ENCODE measurements around the gene ADRA2B. TPM values are rescaled to one million over a fixed set of nuclear protein-coding genes. Genes with fewer than 3 reads are reported as not detected.

The ADRA2B gene
- total RNA-seq, 1 donor from 2014 or later = 0.14 TPM

DNA sequence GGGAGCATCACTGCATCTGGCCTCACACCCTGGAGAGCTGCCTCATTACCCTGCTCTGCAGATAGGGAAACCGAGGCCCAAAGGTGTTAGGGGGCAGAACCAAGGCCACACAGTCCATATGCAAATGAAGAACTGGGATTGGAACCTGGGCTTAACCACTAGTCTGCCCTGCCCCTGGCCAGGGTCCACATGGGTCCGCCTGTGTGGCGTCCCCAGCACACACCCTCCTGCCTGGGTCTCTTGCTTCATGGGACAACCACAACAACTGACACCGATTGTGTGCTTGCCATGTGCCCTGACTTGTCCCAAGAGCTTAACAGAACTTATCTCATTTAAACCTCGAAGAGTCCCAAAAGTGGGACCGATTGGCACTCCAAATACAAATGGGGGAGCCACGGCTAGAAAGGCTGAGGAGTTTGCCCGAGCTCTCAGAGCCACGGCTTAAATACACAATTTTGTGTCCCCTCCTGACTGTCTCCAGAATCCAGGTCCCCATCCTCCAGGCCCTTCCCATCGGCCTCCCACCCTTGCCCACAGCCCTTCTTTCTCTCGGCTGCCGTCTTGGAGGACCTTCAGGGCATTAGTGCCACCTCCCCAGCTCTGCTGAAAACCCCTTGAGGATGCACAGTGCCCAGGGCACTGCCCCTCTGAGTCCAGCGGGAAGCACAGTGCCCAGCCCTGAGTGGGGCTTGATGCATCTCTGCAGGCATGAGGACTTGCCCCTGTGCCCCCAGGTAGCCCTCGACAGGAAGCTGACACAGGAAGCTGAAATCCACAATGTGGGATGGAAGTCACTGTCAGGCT, 34.6 kb upstream of the ADRA2B start:
- DNase-seq (no peak), ATAC-seq (no peak)
- intact Hi-C loops (cut with DNase I) = no loop called here

GRCh38 chr2:96150007-96150640, 33.8 kb upstream of the ADRA2B start:
- TF ChIP-seq, protein P1, sequence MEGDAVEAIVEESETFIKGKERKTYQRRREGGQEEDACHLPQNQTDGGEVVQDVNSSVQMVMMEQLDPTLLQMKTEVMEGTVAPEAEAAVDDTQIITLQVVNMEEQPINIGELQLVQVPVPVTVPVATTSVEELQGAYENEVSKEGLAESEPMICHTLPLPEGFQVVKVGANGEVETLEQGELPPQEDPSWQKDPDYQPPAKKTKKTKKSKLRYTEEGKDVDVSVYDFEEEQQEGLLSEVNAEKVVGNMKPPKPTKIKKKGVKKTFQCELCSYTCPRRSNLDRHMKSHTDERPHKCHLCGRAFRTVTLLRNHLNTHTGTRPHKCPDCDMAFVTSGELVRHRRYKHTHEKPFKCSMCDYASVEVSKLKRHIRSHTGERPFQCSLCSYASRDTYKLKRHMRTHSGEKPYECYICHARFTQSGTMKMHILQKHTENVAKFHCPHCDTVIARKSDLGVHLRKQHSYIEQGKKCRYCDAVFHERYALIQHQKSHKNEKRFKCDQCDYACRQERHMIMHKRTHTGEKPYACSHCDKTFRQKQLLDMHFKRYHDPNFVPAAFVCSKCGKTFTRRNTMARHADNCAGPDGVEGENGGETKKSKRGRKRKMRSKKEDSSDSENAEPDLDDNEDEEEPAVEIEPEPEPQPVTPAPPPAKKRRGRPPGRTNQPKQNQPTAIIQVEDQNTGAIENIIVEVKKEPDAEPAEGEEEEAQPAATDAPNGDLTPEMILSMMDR (IDR thresholded peaks at IDR 0.05) = no peak
- no peak overlapping the region for H3K27ac ChIP-seq
- no peaks in the 10 kb centered on the region for H3K9me3 ChIP-seq
- H3K36me3 ChIP-seq = no peaks in the 10 kb centered on the region
- no peak overlapping the region for H3K4me3 ChIP-seq
- H3K27me3 ChIP-seq = no peaks in the 10 kb centered on the region
- no peak for ATAC-seq
- peak; percentile 50 for DNase-seq
- intact Hi-C loops (cut with DNase I) = no loop called here
- H3K4me1 ChIP-seq = peaks cover 17% of the 10 kb centered on the region

More for the DNA sequence above, 34.6 kb upstream of the ADRA2B start:
- H3K27me3 ChIP-seq = no peaks in the 10 kb centered on the region
- H3K36me3 ChIP-seq = no peaks in the 10 kb centered on the region
- TF ChIP-seq, protein P1 (IDR thresholded peaks at IDR 0.05) = no peak
- H3K4me3 ChIP-seq = no peak overlapping the region
- H3K27ac ChIP-seq = no peak overlapping the region
- no peaks in the 10 kb centered on the region for H3K9me3 ChIP-seq
- peaks cover 10% of the 10 kb centered on the region for H3K4me1 ChIP-seq

DNA sequence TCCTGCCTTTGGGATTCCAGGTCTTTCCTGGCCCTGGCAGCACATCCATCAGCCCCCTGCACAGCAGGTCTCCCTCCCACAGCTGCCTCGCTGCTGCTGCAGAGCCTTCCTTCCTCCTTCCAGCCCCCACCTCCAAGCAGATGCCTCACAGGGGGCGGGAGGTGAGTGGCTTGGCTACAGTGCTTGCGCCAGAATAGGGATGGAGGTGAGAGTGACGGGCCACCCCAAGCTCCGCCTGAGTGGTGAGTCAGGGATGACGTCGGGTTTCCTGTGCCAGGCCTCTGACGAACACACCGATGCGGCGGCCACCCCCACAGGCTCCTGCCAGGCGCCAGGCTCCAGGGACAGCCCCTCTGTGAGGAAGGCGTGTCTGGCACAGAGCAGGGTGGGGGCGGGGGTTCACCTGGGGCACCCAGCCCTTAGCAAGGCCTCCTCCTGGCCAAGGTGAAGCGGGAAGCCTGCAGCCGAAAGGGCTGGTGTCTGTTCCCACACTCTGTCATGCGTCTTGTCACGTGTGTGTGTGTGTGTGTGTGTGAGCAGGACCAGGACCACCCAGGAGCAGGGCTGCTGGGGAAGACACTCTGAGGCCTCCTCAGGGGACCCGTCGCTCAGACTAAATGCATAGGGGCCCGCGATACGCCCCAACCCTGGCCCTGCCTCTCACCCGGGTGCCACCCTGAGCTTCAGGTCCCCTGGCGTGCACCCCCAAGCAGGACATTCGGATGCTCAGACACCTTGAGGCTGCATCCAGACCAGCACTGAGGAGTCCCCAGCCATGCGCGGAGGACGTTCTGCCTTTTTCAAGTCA, 32.2 kb upstream of the ADRA2B start:
- no peaks in the 10 kb centered on the region for H3K9me3 ChIP-seq
- H3K27ac ChIP-seq = no peak overlapping the region
- ATAC-seq = peak; percentile 38
- peaks cover 27% of the 10 kb centered on the region for H3K4me1 ChIP-seq
- H3K27me3 ChIP-seq = peaks cover under 1% of the 10 kb centered on the region
- TF ChIP-seq, protein P1 (IDR thresholded peaks at IDR 0.05) = no peak
- DNase-seq = peak; percentile 84
- intact Hi-C loops (cut with DNase I) = no loop called here
- no peaks in the 10 kb centered on the region for H3K36me3 ChIP-seq
- no peak overlapping the region for H3K4me3 ChIP-seq

GRCh38 chr2:96147593-96148201, 31.3 kb upstream of the ADRA2B start:
- ATAC-seq = no peak
- H3K4me1 ChIP-seq = peaks cover 27% of the 10 kb centered on the region
- H3K36me3 ChIP-seq = no peaks in the 10 kb centered on the region
- DNase-seq = peak; percentile 51
- intact Hi-C loops (cut with DNase I) = no loop called here
- no peak overlapping the region for H3K4me3 ChIP-seq
- H3K27me3 ChIP-seq = peaks cover 4% of the 10 kb centered on the region
- H3K9me3 ChIP-seq = no peaks in the 10 kb centered on the region
- TF ChIP-seq, protein P1 (IDR thresholded peaks at IDR 0.05) = no peak
- no peak overlapping the region for H3K27ac ChIP-seq

DNA sequence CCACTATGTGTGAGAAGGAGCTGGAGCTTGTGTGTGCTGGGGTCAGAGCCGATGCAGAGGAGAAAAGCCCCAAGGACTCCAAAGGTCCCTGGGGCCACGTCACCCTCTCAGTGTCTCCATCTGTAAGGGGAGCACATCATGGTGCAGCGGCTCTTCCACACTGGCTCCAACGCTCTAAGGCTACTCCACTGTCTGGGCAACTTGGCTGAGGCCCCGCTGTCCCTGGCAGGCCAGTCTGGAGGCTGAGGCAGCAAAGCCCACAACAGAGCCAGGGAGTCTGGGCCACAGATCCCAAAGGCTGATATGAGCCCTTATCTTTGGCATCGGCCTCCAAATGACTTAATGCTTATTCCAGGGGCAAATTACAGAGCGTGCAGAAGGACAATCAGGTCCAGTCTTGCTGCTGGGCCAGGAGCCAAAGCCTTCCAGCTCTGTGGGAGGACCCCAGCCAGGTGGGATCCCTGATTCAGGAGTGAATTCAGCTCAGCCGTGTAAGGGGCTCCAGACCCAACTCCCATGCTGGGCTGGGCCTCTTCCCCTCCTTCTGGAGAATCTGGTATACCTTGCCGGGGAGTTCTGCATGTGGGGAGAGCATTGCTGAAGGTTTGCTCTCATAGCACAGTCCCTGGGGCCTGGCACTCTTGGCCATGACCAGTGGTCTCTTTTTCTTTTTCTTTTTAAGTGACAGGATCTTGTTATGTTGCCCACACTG, 30.7 kb upstream of the ADRA2B start:
- H3K4me3 ChIP-seq = no peak overlapping the region
- TF ChIP-seq, protein P1 (IDR thresholded peaks at IDR 0.05) = no peak
- no peaks in the 10 kb centered on the region for H3K9me3 ChIP-seq
- H3K4me1 ChIP-seq = peaks cover 27% of the 10 kb centered on the region
- peak; percentile 56 for DNase-seq
- no peak for ATAC-seq
- H3K27ac ChIP-seq = peak overlapping the region; percentile 63
- intact Hi-C loops (cut with DNase I) = no loop called here
- no peaks in the 10 kb centered on the region for H3K36me3 ChIP-seq
- H3K27me3 ChIP-seq = peaks cover 4% of the 10 kb centered on the region

All from upper lobe of right lung (tissue), 1 donor.